Chondrocyte (in vitro differentiated cells): Measurements from ENCODE around the gene BZW2. TPM values are rescaled to one million over a fixed set of nuclear protein-coding genes. Genes with fewer than 3 reads are reported as not detected.

Source experiments
- DNase-seq: peaks from one replicate; pipeline ENCODE4 v3.0.0; 2021; ENCODE audit warnings: mixed read lengths, low spot score
- H3K27ac Mint-ChIP-seq: one replicate; pipeline ENCODE4 v1.8.0; 2021; ENCODE audit warnings: mild to moderate bottlenecking, moderate library complexity, mixed read lengths; ENCODE audit not compliant: unreplicated experiment
- H3K27me3 Mint-ChIP-seq: 2 replicates; pipeline ENCODE4 v1.8.0; 2021; ENCODE audit warnings: low read depth, mixed read lengths
- H3K36me3 Mint-ChIP-seq: 2 replicates; pipeline ENCODE4 v1.8.0; 2021; ENCODE audit warnings: low read depth, mixed read lengths
- H3K4me1 Mint-ChIP-seq: 2 replicates; pipeline ENCODE4 v1.8.0; 2021; ENCODE audit warnings: low read depth, mild to moderate bottlenecking, mixed read lengths
- H3K4me3 Mint-ChIP-seq: one replicate; pipeline ENCODE4 v1.8.0; 2021; ENCODE audit warnings: mild to moderate bottlenecking, moderate library complexity, mixed read lengths; ENCODE audit not compliant: unreplicated experiment
- H3K9me3 Mint-ChIP-seq: 2 replicates; pipeline ENCODE4 v1.8.0; 2021; ENCODE audit warnings: low read depth, mixed read lengths
- CTCF ChIP-seq: fragments of 200-600 bp; sonication (generic); IDR thresholded peaks from 2 replicates; pipeline ENCODE4 v1.5.0; 2021; ENCODE audit warnings: antibody characterized with exemption, mild to moderate bottlenecking, moderate library complexity
- total RNA-seq: library from RNA; stranded (reverse); gene quantifications from 3 replicates; pipeline ENCODE4 v1.2.1, GENCODE V29; 2021

Gene BZW2
- total RNA-seq, 1 donor from 2014 or later, result 44.8 TPM

- H3K27me3 Mint-ChIP-seq, result no peaks in the 10 kb centered on the region
- H3K9me3 Mint-ChIP-seq, result peaks cover 6% of the 10 kb centered on the region
- no peak overlapping the region for H3K4me3 Mint-ChIP-seq
- no peak for DNase-seq
- no peak overlapping the region for H3K27ac Mint-ChIP-seq
- peaks cover 7% of the 10 kb centered on the region for H3K4me1 Mint-ChIP-seq
- peaks cover 35% of the 10 kb centered on the region for H3K36me3 Mint-ChIP-seq
- TF ChIP-seq CTCF, result no peak
Measured at GRCh38 chr7:16616542-16616941, 29.4 kb upstream of the BZW2 start.

- H3K36me3 Mint-ChIP-seq, result peaks cover 42% of the 10 kb centered on the region
- no peaks in the 10 kb centered on the region for H3K27me3 Mint-ChIP-seq
- H3K27ac Mint-ChIP-seq, result peak overlapping the region; percentile 60
- H3K4me1 Mint-ChIP-seq, result peaks cover 7% of the 10 kb centered on the region
- peaks cover 6% of the 10 kb centered on the region for H3K9me3 Mint-ChIP-seq
- TF ChIP-seq CTCF, result no peak
- DNase-seq, result no peak
- no peak overlapping the region for H3K4me3 Mint-ChIP-seq
Measured at GRCh38 chr7:16619979-16620408, 26.0 kb upstream of the BZW2 start.

DNA sequence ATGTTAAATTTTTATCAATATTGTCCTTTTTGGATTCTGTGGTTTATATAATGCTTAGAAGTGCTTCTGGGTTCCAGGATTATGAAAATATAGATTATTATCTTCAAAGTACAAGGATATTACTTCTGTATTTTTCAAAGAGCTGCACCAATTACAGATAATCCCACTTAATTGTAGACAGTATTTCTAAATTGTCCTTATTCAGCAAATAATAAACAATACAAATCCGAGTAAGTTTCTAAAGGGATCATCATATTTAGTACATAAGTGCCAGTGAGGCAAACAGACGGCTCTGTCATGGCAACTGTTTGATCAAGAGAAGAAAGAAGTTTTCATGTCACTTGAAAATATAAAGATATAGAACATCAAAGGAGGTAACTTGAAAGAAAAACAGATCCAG is 19.6 kb upstream of the BZW2 start:
- no peak overlapping the region for H3K4me3 Mint-ChIP-seq
- TF ChIP-seq CTCF, result no peak
- no peak overlapping the region for H3K27ac Mint-ChIP-seq
- DNase-seq, result no peak
- peaks cover 20% of the 10 kb centered on the region for H3K36me3 Mint-ChIP-seq
- no peaks in the 10 kb centered on the region for H3K9me3 Mint-ChIP-seq
- H3K4me1 Mint-ChIP-seq, result no peaks in the 10 kb centered on the region
- H3K27me3 Mint-ChIP-seq, result no peaks in the 10 kb centered on the region

GRCh38 chr7:16627236-16627635 is 18.7 kb upstream of the BZW2 start:
- H3K27me3 Mint-ChIP-seq, result no peaks in the 10 kb centered on the region
- H3K27ac Mint-ChIP-seq, result no peak overlapping the region
- no peaks in the 10 kb centered on the region for H3K9me3 Mint-ChIP-seq
- H3K4me1 Mint-ChIP-seq, result no peaks in the 10 kb centered on the region
- no peak overlapping the region for H3K4me3 Mint-ChIP-seq
- no peak for DNase-seq
- H3K36me3 Mint-ChIP-seq, result peaks cover 19% of the 10 kb centered on the region
- no peak for TF ChIP-seq CTCF

DNA sequence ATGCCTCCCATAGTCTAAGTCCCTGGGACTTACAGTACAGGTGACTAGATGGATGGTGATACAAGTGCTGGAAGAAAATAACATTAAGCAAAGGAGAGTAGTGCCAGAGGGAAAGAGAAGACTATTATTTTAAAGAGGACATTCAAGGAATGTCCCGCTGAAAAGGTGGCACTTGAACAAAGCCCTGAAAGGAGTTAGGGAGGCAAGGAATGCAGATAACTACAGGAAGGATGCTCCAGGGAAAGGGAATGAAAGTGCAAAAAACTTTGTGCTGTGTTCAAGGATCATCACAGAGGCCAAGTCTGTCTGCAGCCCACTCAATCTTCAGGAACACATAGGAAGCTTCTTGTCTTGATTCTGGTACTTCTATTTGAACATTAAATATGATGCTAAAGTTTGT is 15.3 kb upstream of the BZW2 start:
- TF ChIP-seq CTCF, result no peak
- H3K4me1 Mint-ChIP-seq, result no peaks in the 10 kb centered on the region
- no peaks in the 10 kb centered on the region for H3K9me3 Mint-ChIP-seq
- peaks cover 14% of the 10 kb centered on the region for H3K36me3 Mint-ChIP-seq
- no peak overlapping the region for H3K4me3 Mint-ChIP-seq
- no peak overlapping the region for H3K27ac Mint-ChIP-seq
- DNase-seq, result no peak
- no peaks in the 10 kb centered on the region for H3K27me3 Mint-ChIP-seq
